Sigmoid colon (tissue), 7 donors: ENCODE measurements around the gene RUNX1. TPM values are rescaled to one million over a fixed set of nuclear protein-coding genes. Genes with fewer than 3 reads are reported as not detected.

ENCODE experiments used
- DNase-seq: peaks from one replicate; pipeline ENCODE4 v3.0.0-alpha.2; 2019
- H3K27ac ChIP-seq, 4 donors: fragments of 200-600 bp; sonication (generic); one replicate each; pipeline ENCODE4 v1.5.1; 2016 to 2019; ENCODE audit warnings: mild to moderate bottlenecking in 1 of 4
- H3K27me3 ChIP-seq, 3 donors: fragments of 200-600 bp; sonication (generic); one replicate each; pipeline ENCODE4 v1.5.1; 2019; ENCODE audit warnings: mild to moderate bottlenecking in 1 of 3
- H3K36me3 ChIP-seq, 4 donors: fragments of 200-600 bp; sonication (generic); one replicate each; pipeline ENCODE4 v1.5.1; 2016 to 2019
- H3K4me1 ChIP-seq, 4 donors: fragments of 200-600 bp; sonication (generic); one replicate each; pipeline ENCODE4 v1.5.1; 2017 to 2019
- H3K4me3 ChIP-seq, 4 donors: fragments of 200-600 bp; sonication (generic); one replicate each; pipeline ENCODE4 v1.5.1; 2017 to 2019; ENCODE audit warnings: mild to moderate bottlenecking in 2 of 4, moderate library complexity in 1 of 4
- H3K9me3 ChIP-seq, 4 donors: fragments of 200-600 bp in 3 of 4; sonication (generic) in 3 of 4; one replicate each; pipeline versions ENCODE4 v1.5.1 to v1.6.1; 2013 to 2019
- EP300 ChIP-seq, 4 donors: sonication (generic); formaldehyde crosslinking; IDR thresholded peaks; one replicate each; pipeline ENCODE4 v1.6.1; 2017; ENCODE audit warnings: antibody characterized with exemption in 4 of 4
- POLR2A ChIP-seq, 2 donors: fragments of 450-650 bp; IDR thresholded peaks; one replicate each; pipeline ENCODE4 v1.6.1; 2016; ENCODE audit warnings: antibody characterized with exemption in 2 of 2, mild to moderate bottlenecking in 2 of 2, moderate library complexity in 2 of 2
- POLR2AphosphoS5 ChIP-seq, 4 donors: sonication (generic); formaldehyde crosslinking; IDR thresholded peaks; one replicate each; pipeline ENCODE4 v1.6.1; 2017; ENCODE audit warnings: antibody characterized with exemption in 4 of 4
- WGBS, 2 donors: extraction: QIAGEN DNeasy Blood & Tissue Kit; methylation state at CpG; one replicate each; pipeline ENCODE4 v1.1.7; 2013; 5-methylcytosine and 5-hydroxymethylcytosine counted together
- intact Hi-C: fragments of 100-400 bp; cut with DNase I; formaldehyde crosslinking; loops from one replicate; pipeline ENCODE4 v1.15.1; 2023
- polyA plus RNA-seq, 3 donors: library from polyadenylated mRNA; stranded (reverse); fragments of 200-250 nt; gene quantifications; one replicate each; pipeline ENCODE4 v1.2.3, GENCODE V29; 2013
- total RNA-seq, 4 donors: library from RNA; depleted of rRNA; stranded (reverse); fragments of >200 nt; gene quantifications; one replicate each; pipeline ENCODE4 v1.1.0, GENCODE V29; 2016
- TF ChIP-seq, protein P1 (sequence below), 4 experiments: fragments of 450-650 bp in 3 of 4; fragments of 200-600 bp in 1 of 4; IDR thresholded peaks; one replicate each; pipeline ENCODE4 v1.5.1; 2016 to 2019; ENCODE audit warnings: antibody characterized with exemption in 4 of 4, mild to moderate bottlenecking in 3 of 4, moderate library complexity in 2 of 4
- donor health status: healthy with polysubstance abuse.
- donor health status: Bipolar disorder and iron deficiency.
- donor health status: healthy.

RUNX1 gene
- total and polyA plus RNA-seq, 7 donors: 2.8 to 23.3 (median 7.5) TPM

DNA sequence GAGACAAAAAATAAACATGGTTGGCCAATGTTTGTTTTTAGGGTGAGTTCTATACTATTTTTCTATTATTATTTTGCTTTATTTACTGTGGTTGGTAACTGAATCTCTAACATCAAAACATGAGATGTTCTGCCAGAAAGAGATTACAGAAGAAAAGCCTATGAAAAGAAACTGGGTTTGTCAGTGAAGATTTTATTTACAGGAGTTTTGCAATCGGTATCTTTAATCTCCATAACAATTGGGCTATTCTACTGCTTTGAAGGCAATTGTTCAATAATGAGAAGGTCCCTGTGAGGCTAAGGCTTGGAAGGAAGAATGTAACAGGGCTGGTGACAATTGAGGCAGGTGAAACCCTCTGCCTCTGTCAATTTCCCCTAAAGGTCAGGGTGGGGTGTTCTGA, 224.8 kb downstream of the RUNX1 start:
- Histone ChIP-seq H3K27me3 (no peaks in the 10 kb centered on the region), H3K36me3 (no peaks in the 10 kb centered on the region), H3K9me3 (no peaks in the 10 kb centered on the region), H3K4me1 (no peaks in the 10 kb centered on the region), H3K4me3 (no peak overlapping the region), H3K27ac (no peak overlapping the region)
- 84 to 89% methylated on average over 1 of the region's 1 CpG for WGBS, 2 donors
- intact Hi-C loops: no loop called here
- TF ChIP-seq EP300 (IDR thresholded peaks at IDR 0.05) (no peak), POLR2A (IDR thresholded peaks at IDR 0.05) (no peak), POLR2AphosphoS5 (IDR thresholded peaks at IDR 0.05) (no peak)
- TF ChIP-seq, protein P1, sequence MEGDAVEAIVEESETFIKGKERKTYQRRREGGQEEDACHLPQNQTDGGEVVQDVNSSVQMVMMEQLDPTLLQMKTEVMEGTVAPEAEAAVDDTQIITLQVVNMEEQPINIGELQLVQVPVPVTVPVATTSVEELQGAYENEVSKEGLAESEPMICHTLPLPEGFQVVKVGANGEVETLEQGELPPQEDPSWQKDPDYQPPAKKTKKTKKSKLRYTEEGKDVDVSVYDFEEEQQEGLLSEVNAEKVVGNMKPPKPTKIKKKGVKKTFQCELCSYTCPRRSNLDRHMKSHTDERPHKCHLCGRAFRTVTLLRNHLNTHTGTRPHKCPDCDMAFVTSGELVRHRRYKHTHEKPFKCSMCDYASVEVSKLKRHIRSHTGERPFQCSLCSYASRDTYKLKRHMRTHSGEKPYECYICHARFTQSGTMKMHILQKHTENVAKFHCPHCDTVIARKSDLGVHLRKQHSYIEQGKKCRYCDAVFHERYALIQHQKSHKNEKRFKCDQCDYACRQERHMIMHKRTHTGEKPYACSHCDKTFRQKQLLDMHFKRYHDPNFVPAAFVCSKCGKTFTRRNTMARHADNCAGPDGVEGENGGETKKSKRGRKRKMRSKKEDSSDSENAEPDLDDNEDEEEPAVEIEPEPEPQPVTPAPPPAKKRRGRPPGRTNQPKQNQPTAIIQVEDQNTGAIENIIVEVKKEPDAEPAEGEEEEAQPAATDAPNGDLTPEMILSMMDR (IDR thresholded peaks at IDR 0.05): no peak
- no peak for DNase-seq

DNA sequence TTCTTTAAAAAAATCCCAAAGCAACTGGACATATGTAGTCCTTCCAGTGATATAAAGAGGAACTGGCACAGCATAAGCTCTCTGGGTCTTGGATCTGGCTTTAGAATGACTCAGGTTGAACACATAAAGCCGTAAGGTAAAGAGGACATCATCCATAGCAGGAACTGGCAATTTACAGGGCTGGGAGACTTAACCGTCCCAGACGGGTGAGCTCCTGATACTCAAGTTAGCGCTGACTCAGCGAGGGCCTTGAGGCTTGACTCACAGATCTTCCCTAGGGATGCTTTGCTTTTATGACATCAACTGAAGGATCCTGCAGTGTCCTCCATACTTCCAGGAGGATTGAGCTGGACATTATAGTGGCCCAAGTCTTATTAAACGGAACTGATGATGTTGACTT, 226.2 kb downstream of the RUNX1 start:
- no peaks in the 10 kb centered on the region for H3K9me3 ChIP-seq
- TF ChIP-seq, protein P1 (IDR thresholded peaks at IDR 0.05): no peak
- TF ChIP-seq EP300 (IDR thresholded peaks at IDR 0.05) (no peak), POLR2A (IDR thresholded peaks at IDR 0.05) (no peak), POLR2AphosphoS5 (IDR thresholded peaks at IDR 0.05) (no peak)
- H3K27me3 ChIP-seq: no peaks in the 10 kb centered on the region
- H3K4me1 ChIP-seq: peaks cover 0 to 13% (median 9%) of the 10 kb centered on the region in 4 donors
- intact Hi-C loops: no loop called here
- WGBS, 2 donors: 91 to 94% methylated on average over 6 of the region's 6 CpGs
- no peak overlapping the region for H3K4me3 ChIP-seq
- no peak for DNase-seq
- H3K36me3 ChIP-seq: no peaks in the 10 kb centered on the region
- no peak overlapping the region for H3K27ac ChIP-seq

DNA sequence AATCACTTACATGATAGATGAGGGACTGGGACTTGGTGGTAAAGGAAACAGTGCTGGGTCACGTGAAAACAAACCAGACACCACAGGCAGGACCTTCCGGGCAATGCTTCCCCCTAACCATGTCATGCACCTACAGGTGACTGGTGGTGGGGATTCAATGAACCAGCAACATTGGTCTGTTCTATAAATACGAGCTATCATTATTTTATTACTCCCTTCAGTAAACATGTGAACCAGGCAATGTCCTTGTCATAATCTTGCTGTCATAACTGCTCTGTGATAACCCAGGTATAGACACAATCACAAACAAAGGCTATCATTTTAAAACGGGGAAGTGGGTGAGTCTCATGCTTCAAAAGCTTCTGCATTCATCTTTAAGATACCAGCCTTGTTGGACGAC, 226.9 kb downstream of the RUNX1 start:
- Histone ChIP-seq H3K4me1 (peaks cover 0 to 14% (median 9%) of the 10 kb centered on the region in 4 donors), H3K27me3 (no peaks in the 10 kb centered on the region), H3K36me3 (no peaks in the 10 kb centered on the region), H3K4me3 (no peak overlapping the region), H3K9me3 (no peaks in the 10 kb centered on the region), H3K27ac (no peak overlapping the region)
- WGBS, 2 donors: 24 to 63% methylated on average over 5 of the region's 5 CpGs
- TF ChIP-seq, protein P1 (IDR thresholded peaks at IDR 0.05): no peak
- TF ChIP-seq EP300 (IDR thresholded peaks at IDR 0.05) (no peak), POLR2A (IDR thresholded peaks at IDR 0.05) (no peak), POLR2AphosphoS5 (IDR thresholded peaks at IDR 0.05) (no peak)
- no peak for DNase-seq
- intact Hi-C loops: no loop called here

DNA sequence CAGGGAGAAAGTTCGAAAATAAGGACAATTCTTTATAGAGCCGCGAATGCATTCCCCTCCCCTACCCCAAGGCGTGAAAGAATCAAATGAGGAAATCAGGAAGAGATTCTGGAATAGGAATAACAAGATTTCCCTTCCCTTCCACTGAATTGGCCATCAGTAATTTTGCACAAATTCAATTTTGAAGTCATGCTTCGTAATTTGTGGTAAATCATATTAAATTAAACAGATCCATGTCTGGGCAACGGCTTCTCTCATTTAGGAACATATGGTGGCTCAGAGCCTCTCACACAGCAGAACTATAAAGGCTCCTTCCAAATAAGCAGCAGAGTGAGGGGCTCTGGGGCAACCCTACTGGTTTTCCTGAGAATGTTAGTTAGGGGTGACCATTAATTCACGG, 227.4 kb downstream of the RUNX1 start:
- Histone ChIP-seq H3K27ac (no peak overlapping the region), H3K27me3 (no peaks in the 10 kb centered on the region), H3K4me1 (peaks cover 0 to 14% (median 9%) of the 10 kb centered on the region in 4 donors), H3K4me3 (no peak overlapping the region), H3K36me3 (no peaks in the 10 kb centered on the region), H3K9me3 (no peaks in the 10 kb centered on the region)
- TF ChIP-seq POLR2AphosphoS5 (IDR thresholded peaks at IDR 0.05): no peak
- no peak for TF ChIP-seq EP300 (IDR thresholded peaks at IDR 0.05)
- TF ChIP-seq, protein P1 (IDR thresholded peaks at IDR 0.05): no peak
- TF ChIP-seq POLR2A (IDR thresholded peaks at IDR 0.05): no peak
- 80 to 86% methylated on average over 7 of the region's 7 CpGs for WGBS, 2 donors
- DNase-seq: no peak
- intact Hi-C loops: no loop called here

DNA sequence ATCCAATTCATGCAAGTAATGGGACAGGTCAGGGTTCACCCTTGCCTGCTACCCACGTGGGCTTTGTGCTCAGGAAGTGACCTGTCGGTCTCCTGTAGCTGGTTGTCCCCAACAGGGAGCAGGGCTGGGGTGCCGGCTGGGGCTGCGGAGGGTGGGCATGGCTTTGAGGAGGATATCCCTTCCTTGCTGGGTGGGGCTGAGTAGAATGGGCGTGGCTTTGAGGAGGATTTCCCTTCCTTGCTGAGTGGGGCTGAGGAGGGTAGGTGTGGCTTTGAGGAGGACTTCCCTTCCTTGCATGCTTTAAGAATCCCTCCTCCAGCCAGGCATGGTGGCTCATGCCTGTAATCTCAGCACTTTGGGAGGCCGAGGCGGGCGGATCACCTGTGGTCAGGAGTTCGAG, 229.1 kb downstream of the RUNX1 start:
- DNase-seq: no peak
- TF ChIP-seq POLR2A (IDR thresholded peaks at IDR 0.05): no peak
- TF ChIP-seq, protein P1 (IDR thresholded peaks at IDR 0.05): no peak
- no peak for TF ChIP-seq POLR2AphosphoS5 (IDR thresholded peaks at IDR 0.05)
- no peak for TF ChIP-seq EP300 (IDR thresholded peaks at IDR 0.05)
- no peak overlapping the region for H3K27ac ChIP-seq
- no peaks in the 10 kb centered on the region for H3K9me3 ChIP-seq
- H3K4me1 ChIP-seq: peaks cover 0 to 14% (median 9%) of the 10 kb centered on the region in 4 donors
- no peak overlapping the region for H3K4me3 ChIP-seq
- 84 to 87% methylated on average over 9 of the region's 9 CpGs for WGBS, 2 donors
- H3K27me3 ChIP-seq: no peaks in the 10 kb centered on the region
- no peaks in the 10 kb centered on the region for H3K36me3 ChIP-seq
- intact Hi-C loops: no loop called here
